Activated CD4-positive, alpha-beta T cell treated with anti-CD3 and anti-CD28 coated beads for 36 hours (primary cell): Measurements from ENCODE around the gene CNFN. TPM values are rescaled to one million over a fixed set of nuclear protein-coding genes. Genes with fewer than 3 reads are reported as not detected.

ENCODE experiments used
- ATAC-seq: fragments of 200-7000 bp; cut with Tn5 transposase; one replicate; pipeline ENCODE4 v1.10.0; 2021; ENCODE audit warnings: mild to moderate bottlenecking, moderate library complexity
- CTCF ChIA-PET: fragments of 350-600 bp; sonication (Branson Sonifier 250); formaldehyde crosslinking; loops from one replicate; lab custom pipeline; 2021; ENCODE audit warnings: antibody characterized with exemption; lab: Charles Lee
- POLR2A ChIA-PET: fragments of 350-600 bp; sonication (Branson Sonifier 250); formaldehyde crosslinking; loops from one replicate; lab custom pipeline; 2021; ENCODE audit warnings: antibody characterized with exemption, inconsistent platforms; lab: Charles Lee
- DNase-seq: peaks from one replicate; pipeline ENCODE4 v3.0.0-alpha.2; 2020
- H3K27ac Mint-ChIP-seq: one replicate; pipeline ENCODE4 v1.8.0; 2021; ENCODE audit warnings: mixed read lengths
- H3K27me3 Mint-ChIP-seq: one replicate; pipeline ENCODE4 v1.8.0; 2021; ENCODE audit warnings: mixed read lengths
- H3K36me3 Mint-ChIP-seq: one replicate; pipeline ENCODE4 v1.8.0; 2021; ENCODE audit warnings: low read depth, mixed read lengths
- H3K4me1 Mint-ChIP-seq: one replicate; pipeline ENCODE4 v1.8.0; 2021; ENCODE audit warnings: mixed read lengths
- H3K4me3 Mint-ChIP-seq: one replicate; pipeline ENCODE4 v1.8.0; 2021; ENCODE audit warnings: mild to moderate bottlenecking, moderate library complexity, mixed read lengths
- H3K9me3 Mint-ChIP-seq: one replicate; pipeline ENCODE4 v1.8.0; 2021; ENCODE audit warnings: low read depth, mixed read lengths
- intact Hi-C, 2 experiments: fragments of 100-400 bp; cut with DNase I in 1 of 2; cut with micrococcal nuclease in 1 of 2; formaldehyde crosslinking; loops; one replicate each; pipeline versions ENCODE4 v1.14.2 to v1.15.1; 2022 to 2024; cut with DNase I, micrococcal nuclease
- total RNA-seq, 2 experiments: library from RNA; stranded (reverse); gene quantifications; one replicate each; pipeline ENCODE4 v1.2.3, GENCODE V29; 2021

CNFN gene
- total RNA-seq, 2 experiments from 2014 or later: not detected

DNA sequence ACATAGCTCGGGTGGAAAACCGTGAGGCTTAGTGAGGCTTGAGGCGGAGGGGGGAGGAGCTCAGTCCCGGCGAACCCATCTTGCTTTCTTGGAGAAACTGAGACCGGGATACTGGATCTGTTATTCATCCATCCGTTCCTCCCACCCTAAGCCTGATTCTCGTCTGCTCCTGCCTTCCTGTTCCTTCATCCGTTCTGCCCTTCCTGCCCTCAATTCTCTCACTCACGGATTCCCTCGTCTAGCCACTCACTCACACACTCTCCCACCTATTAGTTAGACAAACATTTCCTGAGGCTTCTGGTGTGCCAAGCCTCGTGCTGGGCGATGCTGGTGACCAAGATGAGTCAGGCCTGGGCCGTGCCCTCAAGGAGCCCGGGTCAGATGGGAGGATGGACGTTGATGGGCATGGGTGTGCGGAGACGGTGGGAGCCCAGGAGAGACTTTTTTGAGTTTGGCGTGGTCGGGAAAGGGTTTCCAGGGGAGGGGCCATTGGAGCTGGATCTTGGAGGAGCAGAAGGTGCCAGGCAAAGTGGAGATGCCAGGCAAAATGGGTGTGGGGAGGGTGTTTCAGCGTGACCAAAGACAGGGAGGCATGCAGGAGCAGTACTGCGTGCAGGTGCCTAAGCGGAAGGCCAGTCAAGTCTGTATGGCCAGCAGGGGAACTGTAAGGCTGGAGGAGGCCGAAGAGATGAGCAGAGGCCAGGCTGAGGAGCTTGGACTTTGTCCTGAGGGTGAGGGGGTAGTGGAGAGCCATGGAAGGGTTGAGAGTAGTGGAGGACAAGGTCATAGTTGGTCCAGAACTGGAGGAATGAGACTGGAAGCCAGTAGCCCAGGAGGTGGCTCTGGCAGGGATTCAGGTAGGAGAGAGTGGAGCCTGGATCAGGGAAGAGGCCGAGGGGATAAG, 7.4 kb upstream of the CNFN start:
- POLR2A ChIA-PET: interaction anchor here (1.0 to 1.5 kb wide), 2 partner anchors 14 to 26 kb away, joined by 3 to 5 read pairs; no protein-coding TSS in a partner anchor
- intact Hi-C loops: loop anchor here (1.0 to 5.0 kb wide), 8 partner anchors 10 to 322 kb away; partner anchors contain the start of genes DEDD2 (in 1 of the 2), MEGF8 (in 1 of the 2) and POU2F2 (in 1 of the 2)
- H3K9me3 Mint-ChIP-seq: no peaks in the 10 kb centered on the region
- peak overlapping the region; percentile 90 for H3K27ac Mint-ChIP-seq
- CTCF ChIA-PET: interaction anchor here (0.6 to 1.9 kb wide), 7 partner anchors 12 to 401 kb away, joined by 3 to 8 read pairs (median 3); no protein-coding TSS in a partner anchor
- peaks cover 2% of the 10 kb centered on the region for H3K36me3 Mint-ChIP-seq
- peak overlapping the region; percentile 88 for H3K4me3 Mint-ChIP-seq
- ATAC-seq (peak; percentile 3), DNase-seq (peak; percentile 28)
- H3K27me3 Mint-ChIP-seq: no peaks in the 10 kb centered on the region
- peaks cover 27% of the 10 kb centered on the region for H3K4me1 Mint-ChIP-seq

DNA sequence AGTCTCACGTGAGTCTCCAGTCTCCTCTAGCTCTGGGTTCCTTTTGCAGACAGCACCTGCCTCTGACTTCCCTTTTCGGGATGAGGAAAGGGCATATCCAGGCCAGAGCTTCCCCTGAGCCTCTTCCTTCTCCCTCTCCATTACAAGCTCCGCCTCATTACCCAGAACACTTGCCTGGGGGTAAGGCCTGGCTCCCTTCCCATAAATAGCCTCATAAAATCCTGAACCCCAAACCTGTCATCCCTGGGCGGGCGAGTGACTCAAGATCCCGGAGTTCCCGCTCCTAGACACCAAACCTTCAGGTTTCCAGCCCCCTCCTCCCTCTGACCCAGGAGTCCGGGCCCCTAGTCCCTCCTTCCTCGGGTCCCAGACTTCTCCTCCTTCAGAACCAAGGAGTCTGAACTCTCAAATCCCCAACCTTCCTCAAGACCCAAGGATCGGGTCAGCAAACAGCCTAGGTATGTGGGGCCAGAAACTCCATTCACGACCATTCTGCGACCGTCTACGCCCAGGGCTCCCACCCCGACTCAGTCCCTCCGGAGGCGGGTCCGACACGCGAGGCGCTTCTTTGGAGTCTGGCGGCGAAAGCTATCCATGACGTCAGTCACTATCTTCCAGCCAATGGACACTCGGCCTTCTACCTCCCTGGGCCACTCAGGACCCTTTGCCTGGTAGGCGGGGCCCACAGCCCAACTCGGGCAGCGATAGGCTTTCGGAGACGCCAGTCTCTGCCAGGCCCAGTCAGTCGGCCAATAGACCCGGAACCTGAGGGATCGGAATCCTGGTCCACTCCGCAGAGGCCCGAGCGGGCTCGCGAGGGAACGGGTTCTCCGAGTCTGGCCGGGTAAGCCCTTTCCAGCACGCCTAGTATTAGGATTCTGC, 6.5 kb upstream of the CNFN start:
- peaks cover 18% of the 10 kb centered on the region for H3K4me1 Mint-ChIP-seq
- peaks cover 2% of the 10 kb centered on the region for H3K36me3 Mint-ChIP-seq
- ATAC-seq (peak; percentile 99), DNase-seq (peak; percentile 97)
- H3K27me3 Mint-ChIP-seq: peaks cover 2% of the 10 kb centered on the region
- intact Hi-C loops: loop anchor here (1.0 to 5.0 kb wide), 8 partner anchors 9 to 321 kb away; partner anchors contain the start of genes DEDD2 (in 1 of the 2), MEGF8 (in 1 of the 2) and POU2F2 (in 1 of the 2)
- H3K9me3 Mint-ChIP-seq: no peaks in the 10 kb centered on the region
- peak overlapping the region; percentile 88 for H3K4me3 Mint-ChIP-seq
- H3K27ac Mint-ChIP-seq: peak overlapping the region; percentile 90
- CTCF ChIA-PET: interaction anchor here (0.6 to 2.1 kb wide), 11 partner anchors 10 to 400 kb away, joined by 3 to 8 read pairs (median 3); no protein-coding TSS in a partner anchor
- POLR2A ChIA-PET: interaction anchor here (0.5 to 1.5 kb wide), 4 partner anchors 13 to 1097 kb away, joined by 3 to 6 read pairs (median 4); no protein-coding TSS in a partner anchor

- DNase-seq: no peak
- CTCF ChIA-PET: interaction anchor here (0.6 to 2.1 kb wide), 2 partner anchors 8 to 1462 kb away, joined by 3 to 5 read pairs; no protein-coding TSS in a partner anchor
- H3K27ac Mint-ChIP-seq: no peak overlapping the region
- H3K4me3 Mint-ChIP-seq: no peak overlapping the region
- ATAC-seq: no peak
- peaks cover 8% of the 10 kb centered on the region for H3K27me3 Mint-ChIP-seq
- intact Hi-C loops: loop anchor here in 1 of 2 experiments (5.0 kb wide), 1 partner anchor 272 kb away; no protein-coding TSS in a partner anchor
- H3K9me3 Mint-ChIP-seq: no peaks in the 10 kb centered on the region
- peaks cover 13% of the 10 kb centered on the region for H3K4me1 Mint-ChIP-seq
- no peaks in the 10 kb centered on the region for H3K36me3 Mint-ChIP-seq
- POLR2A ChIA-PET: interaction anchor here (0.6 kb wide), 1 partner anchor 44 kb away, joined by 4 read pairs; no protein-coding TSS in a partner anchor
Measured at GRCh38 chr19:42394751-42395150, 4.7 kb upstream of the CNFN start.

DNA sequence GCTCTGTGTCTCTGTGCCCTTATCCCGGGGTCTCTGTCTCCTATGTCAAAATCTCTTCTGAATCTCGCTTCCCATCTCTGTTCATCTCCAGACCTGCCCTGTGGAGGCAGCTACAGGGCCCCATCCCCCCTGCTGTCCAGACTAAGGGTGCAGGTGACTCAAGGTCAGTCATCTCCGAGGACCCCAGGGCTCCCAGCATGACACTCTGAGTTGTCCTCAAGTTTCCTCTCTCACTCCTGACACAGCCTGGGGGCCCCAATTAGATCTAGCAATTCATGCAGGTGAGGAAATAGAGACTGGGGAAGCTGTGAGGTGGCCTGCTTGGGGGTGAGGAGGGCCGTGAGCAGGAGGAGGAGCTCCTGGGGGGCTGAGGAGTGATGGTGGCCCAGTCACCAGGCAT, 2.1 kb upstream of the CNFN start:
- Mint-ChIP-seq H3K9me3 (no peaks in the 10 kb centered on the region), H3K4me3 (no peak overlapping the region), H3K27me3 (peaks cover 17% of the 10 kb centered on the region), H3K27ac (no peak overlapping the region), H3K36me3 (no peaks in the 10 kb centered on the region), H3K4me1 (peaks cover 4% of the 10 kb centered on the region)
- ATAC-seq (no peak), DNase-seq (no peak)
- ChIA-PET CTCF (interaction anchor here (0.5 to 0.6 kb wide), 2 partner anchors 76 to 136 kb away, joined by 3 read pairs; partner anchors contain the start of gene CEACAM1), POLR2A (no interaction called here)
- intact Hi-C loops: no loop called here

DNA sequence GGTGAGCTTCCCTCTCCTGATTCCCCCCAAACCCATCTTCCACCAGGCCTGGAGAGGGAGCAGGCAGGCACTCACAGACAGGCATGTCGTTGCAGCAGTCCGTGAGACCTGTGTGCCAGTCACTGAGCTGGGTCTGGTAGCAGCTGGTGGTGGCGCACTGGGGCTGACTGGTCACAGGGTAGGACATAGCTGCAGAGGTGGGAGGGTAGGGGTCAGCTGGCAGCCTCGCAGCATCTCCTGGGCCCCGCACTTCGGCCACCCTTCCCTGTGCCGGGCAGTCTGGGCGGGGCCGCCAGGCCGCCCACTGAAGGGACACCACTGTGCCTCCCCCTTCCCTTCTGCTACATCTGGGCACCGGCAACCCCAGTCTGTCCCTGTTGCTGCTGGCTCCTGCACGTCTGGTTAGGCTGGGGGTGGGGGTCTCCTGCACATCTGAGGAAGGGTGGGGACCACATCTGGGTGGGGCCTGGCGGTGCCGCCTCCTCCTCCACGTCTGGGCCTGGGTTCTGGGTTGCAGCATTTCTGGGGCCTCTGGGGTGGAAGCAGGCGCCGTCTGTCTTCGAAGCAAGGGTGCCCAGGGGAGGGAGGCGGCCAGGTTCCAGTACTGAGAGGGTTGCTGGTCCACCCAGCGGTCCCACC, 1.1 kb downstream of the CNFN start:
- Mint-ChIP-seq H3K27ac (no peak overlapping the region), H3K9me3 (no peaks in the 10 kb centered on the region), H3K27me3 (peaks cover 27% of the 10 kb centered on the region), H3K4me1 (peaks cover 4% of the 10 kb centered on the region), H3K36me3 (no peaks in the 10 kb centered on the region), H3K4me3 (no peak overlapping the region)
- ChIA-PET POLR2A (no interaction called here), CTCF (no interaction called here)
- intact Hi-C loops: loop anchor here in 1 of 2 experiments (10.0 kb wide), 1 partner anchor 46 kb away; no protein-coding TSS in a partner anchor
- ATAC-seq (no peak), DNase-seq (no peak)

DNA sequence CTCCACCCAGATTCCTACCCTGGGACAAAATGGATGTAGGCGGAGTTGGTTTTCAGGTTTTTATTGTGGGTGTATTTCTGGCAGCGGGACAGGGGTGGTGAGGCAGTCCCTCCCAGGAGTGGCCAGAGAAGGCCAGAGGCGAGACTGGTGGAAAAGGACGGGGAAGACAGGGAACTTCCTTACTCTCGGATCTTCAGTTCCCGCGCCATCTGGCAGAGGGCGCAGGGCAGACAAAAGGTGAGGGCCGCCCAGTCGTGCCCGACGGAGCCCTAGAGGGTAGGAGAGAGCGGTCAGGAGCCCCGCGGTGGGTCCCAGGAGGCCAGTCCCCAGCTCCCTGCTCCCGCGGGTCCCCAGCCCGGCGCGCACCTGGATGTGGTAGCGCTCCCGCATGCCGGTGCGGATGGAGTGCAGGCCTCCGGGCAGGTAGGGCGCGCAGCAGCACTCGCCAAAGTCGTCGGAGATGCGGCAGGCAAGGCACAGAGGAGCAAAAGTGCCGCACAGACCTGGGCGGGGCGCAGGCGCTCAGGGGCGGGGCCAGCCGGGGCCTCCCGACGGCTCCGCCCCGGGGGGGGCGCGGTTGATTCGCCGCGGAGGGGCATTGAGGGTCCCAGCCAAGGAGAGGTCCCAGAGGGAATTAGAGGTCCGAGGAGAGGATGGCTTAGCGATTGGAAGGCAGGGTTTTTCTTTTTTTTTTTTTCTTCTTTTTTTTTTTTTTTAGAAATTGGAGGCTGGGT, 3.0 kb downstream of the CNFN start:
- POLR2A ChIA-PET: no interaction called here
- H3K36me3 Mint-ChIP-seq: no peaks in the 10 kb centered on the region

GRCh38 chr19:42380155-42380554, 9.9 kb downstream of the CNFN start:
- Mint-ChIP-seq H3K27ac (no peak overlapping the region), H3K4me1 (peaks cover 3% of the 10 kb centered on the region), H3K27me3 (peaks cover 17% of the 10 kb centered on the region), H3K36me3 (no peaks in the 10 kb centered on the region), H3K4me3 (no peak overlapping the region), H3K9me3 (no peaks in the 10 kb centered on the region)
- ChIA-PET POLR2A (no interaction called here), CTCF (interaction anchor here (0.6 to 1.3 kb wide), 5 partner anchors 31 to 275 kb away, joined by 3 to 4 read pairs (median 3); no protein-coding TSS in a partner anchor)
- ATAC-seq (no peak), DNase-seq (no peak)
- intact Hi-C loops: loop anchor here in 1 of 2 experiments (10.0 kb wide), 1 partner anchor 55 kb away; no protein-coding TSS in a partner anchor

More for the DNA sequence above, 3.0 kb downstream of the CNFN start:
- DNase-seq (peak; percentile 81), ATAC-seq (peak; percentile 98)
- intact Hi-C loops: loop anchor here (1.0 to 10.0 kb wide), 3 partner anchors 10 to 48 kb away; no protein-coding TSS in a partner anchor
- no peak overlapping the region for H3K27ac Mint-ChIP-seq
- CTCF ChIA-PET: interaction anchor here (0.6 to 1.9 kb wide), 4 partner anchors 9 to 585 kb away, joined by 3 to 9 read pairs (median 4); partner anchors contain the start of gene PAFAH1B3
- no peaks in the 10 kb centered on the region for H3K9me3 Mint-ChIP-seq
- peaks cover 4% of the 10 kb centered on the region for H3K4me1 Mint-ChIP-seq
- peaks cover 36% of the 10 kb centered on the region for H3K27me3 Mint-ChIP-seq
- peak overlapping the region; percentile 41 for H3K4me3 Mint-ChIP-seq

GRCh38 chr19:42378225-42379215, 11.6 kb downstream of the CNFN start:
- ATAC-seq (peak; percentile 30), DNase-seq (no peak)
- Mint-ChIP-seq H3K4me3 (no peak overlapping the region), H3K9me3 (no peaks in the 10 kb centered on the region), H3K36me3 (no peaks in the 10 kb centered on the region), H3K4me1 (peaks cover 3% of the 10 kb centered on the region), H3K27me3 (peaks cover 17% of the 10 kb centered on the region), H3K27ac (no peak overlapping the region)
- ChIA-PET CTCF (interaction anchor here (0.9 kb wide), 1 partner anchor 23 kb away, joined by 3 read pairs; no protein-coding TSS in a partner anchor), POLR2A (no interaction called here)
- intact Hi-C loops: no loop called here

DNA sequence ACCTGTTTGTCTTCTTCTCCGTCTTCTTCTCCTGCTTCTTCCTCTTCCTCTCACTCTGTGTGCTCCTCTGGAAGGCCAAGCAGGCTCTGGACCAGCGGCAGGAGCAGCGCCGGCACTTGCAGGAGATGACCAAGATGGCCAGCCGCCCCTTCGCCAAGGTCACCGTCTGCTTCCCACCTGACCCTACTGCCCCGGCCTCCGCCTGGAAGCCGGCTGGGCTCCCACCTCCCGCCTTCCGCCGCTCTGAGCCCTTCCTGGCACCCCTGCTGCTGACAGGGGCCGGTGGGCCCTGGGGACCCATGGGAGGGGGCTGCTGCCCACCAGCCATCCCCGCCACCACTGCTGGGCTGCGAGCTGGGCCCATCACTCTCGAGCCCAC, 13.9 kb downstream of the CNFN start:
- DNase-seq (no peak), ATAC-seq (no peak)
- CTCF ChIA-PET: interaction anchor here (0.7 kb wide), 1 partner anchor 84 kb away, joined by 4 read pairs; no protein-coding TSS in a partner anchor
- intact Hi-C loops: no loop called here
- peaks cover 3% of the 10 kb centered on the region for H3K4me1 Mint-ChIP-seq
- POLR2A ChIA-PET: no interaction called here
- H3K27ac Mint-ChIP-seq: no peak overlapping the region
- no peaks in the 10 kb centered on the region for H3K9me3 Mint-ChIP-seq
- no peak overlapping the region for H3K4me3 Mint-ChIP-seq
- H3K36me3 Mint-ChIP-seq: no peaks in the 10 kb centered on the region
- peaks cover 2% of the 10 kb centered on the region for H3K27me3 Mint-ChIP-seq
